HG03575 (cell line): Measurements from ENCODE around the gene DST.
"Not testable (repeated sequence)": the region's sequence is repeated elsewhere in the genome, so short reads cannot be mapped to it uniquely, and the experiment has no call there.

ENCODE experiments used
- ATAC-seq: cut with Tn5 transposase; IDR thresholded peaks from one replicate; pipeline ENCODE4 v1.9.1; 2021; ENCODE audit not compliant: unreplicated experiment, insufficient number of reproducible peaks, low FRiP score; ENCODE audit errors: extremely low read depth

The DST gene

GRCh38 chr6:56667336-56667735 is 24.6 kb upstream of the DST start:
- ATAC-seq: no peak

GRCh38 chr6:56664029-56664428 is 21.3 kb upstream of the DST start:
- no peak for ATAC-seq

- ATAC-seq: no peak
Observed at GRCh38 chr6:56663344-56663743, 20.7 kb upstream of the DST start.

- ATAC-seq: not testable (repeated sequence)
Observed at GRCh38 chr6:56661338-56661737, 18.6 kb upstream of the DST start.

GRCh38 chr6:56660381-56660730 is 17.7 kb upstream of the DST start:
- peak; percentile 18 for ATAC-seq

GRCh38 chr6:56659721-56660380 is 17.2 kb upstream of the DST start:
- ATAC-seq: peak; percentile 88

GRCh38 chr6:56658326-56658725 is 15.6 kb upstream of the DST start:
- no peak for ATAC-seq

GRCh38 chr6:56657354-56657753 is 14.7 kb upstream of the DST start:
- ATAC-seq: no peak

- no peak for ATAC-seq
Observed at GRCh38 chr6:56656466-56656865, 13.8 kb upstream of the DST start.

GRCh38 chr6:56655996-56656395 is 13.3 kb upstream of the DST start:
- ATAC-seq: no peak

- no peak for ATAC-seq
Observed at GRCh38 chr6:56655249-56655648, 12.6 kb upstream of the DST start.

GRCh38 chr6:56652994-56653393 is 10.3 kb upstream of the DST start:
- ATAC-seq: no peak

GRCh38 chr6:56652231-56652630 is 9.5 kb upstream of the DST start:
- ATAC-seq: no peak

GRCh38 chr6:56650191-56650590 is 7.5 kb upstream of the DST start:
- no peak for ATAC-seq

GRCh38 chr6:56649782-56650181 is 7.1 kb upstream of the DST start:
- ATAC-seq: no peak

- ATAC-seq: no peak
Observed at GRCh38 chr6:56649053-56649769, 6.5 kb upstream of the DST start.

- no peak for ATAC-seq
Observed at GRCh38 chr6:56647172-56647762, 4.6 kb upstream of the DST start.

GRCh38 chr6:56644366-56644765 is 1.7 kb upstream of the DST start:
- no peak for ATAC-seq

GRCh38 chr6:56643379-56644089 is 845 bp upstream of the DST start:
- ATAC-seq: no peak

- ATAC-seq: no peak
Observed at GRCh38 chr6:56640374-56640773, 2.3 kb downstream of the DST start.
